ENCODE measurements around the gene TMEM184B. TPM values are rescaled to one million over a fixed set of nuclear protein-coding genes. Genes with fewer than 3 reads are reported as not detected.

TMEM184B gene
- total RNA-seq (31.3 TPM), polyA plus RNA-seq (1 to 10 TPM; 7.2 to 8.2 (median 7.7) TPM)

- Histone ChIP-seq H3K27ac (ENCODE audit: insufficient read depth, low read length, poor library complexity, severe bottlenecking) (peak within 1 kb of the TSS; percentile 74), H3K36me3 (ENCODE audit: control insufficient read depth, insufficient read depth, low read length) (no peaks in the 10 kb centered on the region), H3K27me3 (ENCODE audit: control insufficient read depth, insufficient read depth, low read length) (no peaks in the 10 kb centered on the region), H3K9me3 (ENCODE audit: control insufficient read depth in 2 of 2, low read length in 2 of 2) (no peaks in the 10 kb centered on the region), H3K4me1 (ENCODE audit: control insufficient read depth, insufficient read depth, low read length, poor library complexity, severe bottlenecking) (peaks cover 32% of the 10 kb centered on the region), H3K4me3 (ENCODE audit: low read depth, low read length) (peak within 1 kb of the TSS; percentile 93)
- H3K9me3 Mint-ChIP-seq, result no peaks in the 10 kb centered on the region
- peaks cover 5% of the 10 kb centered on the region for H3K36me3 Mint-ChIP-seq
- peaks cover 4% of the 10 kb centered on the region for H3K27me3 Mint-ChIP-seq
- peak; percentile 78 to 87 (median 81) for DNase-seq
- H3K4me1 Mint-ChIP-seq, result peaks cover 11 to 59% (median 40%) of the 10 kb centered on the region in 4 donors
- peak within 1 kb of the TSS; percentile 92 to 99 (median 94) for H3K4me3 Mint-ChIP-seq
- peak within 1 kb of the TSS; percentile 95 to 97 (median 97) for H3K27ac Mint-ChIP-seq
- peak; percentile 90 to 94 for ATAC-seq (ENCODE audit: low read depth in 2 of 2)
These were observed at the start of gene TMEM184B for GRCh38 chr22:38272373-38273134. Gene TMEM184B, minus strand, starts transcription at chr22:38273010. Its CDS starts 25,049 bp downstream, at chr22:38247961.

DNA sequence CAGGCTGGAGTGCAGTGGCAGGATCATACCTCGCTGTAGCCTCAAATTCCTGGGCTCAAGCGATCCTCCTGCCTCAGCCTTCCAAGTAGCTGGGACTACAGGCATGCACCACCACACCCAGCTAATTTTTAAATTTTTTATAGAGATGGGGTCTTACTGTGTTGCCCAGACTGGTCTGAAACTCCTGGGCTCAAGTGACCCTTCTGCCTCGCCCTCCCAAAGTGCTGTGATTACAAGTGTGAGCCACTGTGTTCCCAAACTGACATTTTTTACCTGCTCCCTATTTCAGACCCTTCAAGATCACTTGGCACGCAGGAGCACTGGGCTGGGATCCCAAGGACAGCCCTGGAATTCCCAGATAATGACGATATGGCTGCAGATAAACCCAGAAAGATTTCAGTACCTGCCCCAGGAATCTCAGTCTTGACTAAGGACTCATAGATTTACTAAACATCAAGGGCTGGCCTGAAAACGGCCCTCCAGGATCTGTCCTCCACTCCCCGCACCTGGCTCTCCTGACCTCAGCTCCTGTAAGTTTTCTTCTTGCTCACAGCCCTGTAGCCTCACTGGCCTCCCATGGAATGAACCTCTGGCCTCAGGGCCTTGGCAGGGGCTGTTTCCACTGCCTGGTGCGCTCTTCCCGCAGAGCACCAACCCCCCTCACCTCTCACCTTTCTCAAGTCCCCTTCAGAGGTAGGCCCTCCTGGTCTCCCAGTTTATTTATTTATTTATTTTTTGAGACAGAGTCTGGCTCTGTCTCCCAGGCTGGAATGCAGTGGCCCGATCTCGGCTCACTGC lies 48.0 kb upstream of the TMEM184B start:
- Mint-ChIP-seq H3K9me3 (no peaks in the 10 kb centered on the region), H3K4me3 (peak overlapping the region in 2 of 4 donors; percentile 41 to 47), H3K36me3 (no peaks in the 10 kb centered on the region), H3K27me3 (no peaks in the 10 kb centered on the region), H3K27ac (peak overlapping the region in 1 of 3 donors; percentile 10), H3K4me1 (peaks cover 0 to 19% (median 7%) of the 10 kb centered on the region in 4 donors)
- DNase-seq, result no peak
- H3K27ac ChIP-seq (ENCODE audit: insufficient read depth, low read length, poor library complexity, severe bottlenecking), result no peak overlapping the region
- no peak overlapping the region for H3K4me3 ChIP-seq (ENCODE audit: low read depth, low read length)
- no peaks in the 10 kb centered on the region for H3K9me3 ChIP-seq (ENCODE audit: control insufficient read depth in 2 of 2, low read length in 2 of 2)
- H3K4me1 ChIP-seq (ENCODE audit: control insufficient read depth, insufficient read depth, low read length, poor library complexity, severe bottlenecking), result peaks cover 16% of the 10 kb centered on the region
- H3K27me3 ChIP-seq (ENCODE audit: control insufficient read depth, insufficient read depth, low read length), result no peaks in the 10 kb centered on the region
- no peak for ATAC-seq (ENCODE audit: low read depth in 2 of 2)
- no peaks in the 10 kb centered on the region for H3K36me3 ChIP-seq (ENCODE audit: control insufficient read depth, insufficient read depth, low read length)

DNA sequence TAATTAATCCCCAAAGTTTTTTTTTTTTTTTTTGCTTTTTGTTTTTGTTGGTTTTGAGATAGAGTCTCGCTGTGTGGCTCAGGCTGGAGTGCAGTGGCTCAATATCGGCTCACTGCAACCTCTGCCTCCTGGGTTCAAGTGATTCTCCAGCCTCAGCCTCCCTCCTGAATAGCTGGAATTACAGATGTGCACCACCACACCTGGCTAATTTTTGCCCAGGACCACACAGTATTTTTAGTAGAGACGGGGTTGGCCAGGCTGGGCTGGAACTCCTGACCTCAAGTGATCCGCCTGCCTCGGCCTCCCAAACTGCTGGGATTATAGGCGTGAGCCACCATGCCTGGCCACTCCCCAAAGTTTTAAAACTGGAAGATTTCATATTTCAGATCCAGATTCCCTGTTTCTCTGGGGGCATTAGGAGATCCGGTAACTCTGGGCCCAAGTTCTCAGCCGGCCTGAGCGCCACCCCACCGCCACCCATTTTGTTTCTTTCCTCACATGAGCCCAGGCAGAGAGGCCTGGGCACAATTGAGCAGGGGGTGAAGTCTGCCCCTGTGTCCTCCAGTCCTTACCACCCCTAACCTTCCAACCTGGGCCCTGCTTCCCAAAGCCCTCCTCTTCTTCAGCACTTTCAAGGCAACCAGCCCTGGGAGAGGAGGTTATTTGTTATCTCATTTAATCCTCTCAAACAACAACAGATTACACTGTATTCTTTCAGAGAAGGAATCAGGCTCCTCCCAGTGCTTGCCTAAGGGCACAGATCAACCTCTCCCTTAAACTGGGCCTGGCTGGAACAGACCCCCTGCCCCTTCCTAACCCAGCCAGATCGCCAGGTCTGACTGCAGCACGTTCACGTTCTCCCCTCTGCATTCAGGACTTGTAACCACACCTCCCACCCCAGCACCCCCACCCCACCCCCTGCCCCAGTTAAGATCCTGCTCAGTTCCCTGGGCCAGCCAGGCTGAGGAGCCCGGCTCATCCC lies 46.3 kb upstream of the TMEM184B start:
- Mint-ChIP-seq H3K4me3 (peak overlapping the region; percentile 75 to 89 (median 82)), H3K27me3 (no peaks in the 10 kb centered on the region), H3K36me3 (no peaks in the 10 kb centered on the region), H3K9me3 (no peaks in the 10 kb centered on the region), H3K4me1 (peaks cover 0 to 36% (median 22%) of the 10 kb centered on the region in 4 donors), H3K27ac (peak overlapping the region; percentile 92 to 93 (median 93))
- H3K9me3 ChIP-seq (ENCODE audit: control insufficient read depth in 2 of 2, low read length in 2 of 2), result no peaks in the 10 kb centered on the region
- no peaks in the 10 kb centered on the region for H3K36me3 ChIP-seq (ENCODE audit: control insufficient read depth, insufficient read depth, low read length)
- DNase-seq (no peak), ATAC-seq (ENCODE audit: low read depth in 2 of 2) (no peak)
- no peak overlapping the region for H3K4me3 ChIP-seq (ENCODE audit: low read depth, low read length)
- H3K27ac ChIP-seq (ENCODE audit: insufficient read depth, low read length, poor library complexity, severe bottlenecking), result no peak overlapping the region
- H3K27me3 ChIP-seq (ENCODE audit: control insufficient read depth, insufficient read depth, low read length), result no peaks in the 10 kb centered on the region
- H3K4me1 ChIP-seq (ENCODE audit: control insufficient read depth, insufficient read depth, low read length, poor library complexity, severe bottlenecking), result peaks cover 33% of the 10 kb centered on the region

- H3K36me3 ChIP-seq (ENCODE audit: control insufficient read depth, insufficient read depth, low read length), result no peaks in the 10 kb centered on the region
- no peaks in the 10 kb centered on the region for H3K9me3 ChIP-seq (ENCODE audit: control insufficient read depth in 2 of 2, low read length in 2 of 2)
- H3K27me3 Mint-ChIP-seq, result no peaks in the 10 kb centered on the region
- H3K4me1 Mint-ChIP-seq, result peaks cover 3 to 45% (median 27%) of the 10 kb centered on the region in 4 donors
- no peak for ATAC-seq (ENCODE audit: low read depth in 2 of 2)
- H3K27ac Mint-ChIP-seq, result peak overlapping the region; percentile 92 to 93 (median 93)
- H3K4me3 ChIP-seq (ENCODE audit: low read depth, low read length), result peak overlapping the region; percentile 57
- peak overlapping the region; percentile 87 for H3K27ac ChIP-seq (ENCODE audit: insufficient read depth, low read length, poor library complexity, severe bottlenecking)
- H3K4me1 ChIP-seq (ENCODE audit: control insufficient read depth, insufficient read depth, low read length, poor library complexity, severe bottlenecking), result peaks cover 42% of the 10 kb centered on the region
- DNase-seq, result peak in 1 of 3 donors; percentile 7
- peak overlapping the region; percentile 84 to 94 (median 88) for H3K4me3 Mint-ChIP-seq
- no peaks in the 10 kb centered on the region for H3K9me3 Mint-ChIP-seq
- H3K36me3 Mint-ChIP-seq, result no peaks in the 10 kb centered on the region
- no peaks in the 10 kb centered on the region for H3K27me3 ChIP-seq (ENCODE audit: control insufficient read depth, insufficient read depth, low read length)
These were observed 45.3 kb upstream of the TMEM184B start for GRCh38 chr22:38317995-38318715.

DNA sequence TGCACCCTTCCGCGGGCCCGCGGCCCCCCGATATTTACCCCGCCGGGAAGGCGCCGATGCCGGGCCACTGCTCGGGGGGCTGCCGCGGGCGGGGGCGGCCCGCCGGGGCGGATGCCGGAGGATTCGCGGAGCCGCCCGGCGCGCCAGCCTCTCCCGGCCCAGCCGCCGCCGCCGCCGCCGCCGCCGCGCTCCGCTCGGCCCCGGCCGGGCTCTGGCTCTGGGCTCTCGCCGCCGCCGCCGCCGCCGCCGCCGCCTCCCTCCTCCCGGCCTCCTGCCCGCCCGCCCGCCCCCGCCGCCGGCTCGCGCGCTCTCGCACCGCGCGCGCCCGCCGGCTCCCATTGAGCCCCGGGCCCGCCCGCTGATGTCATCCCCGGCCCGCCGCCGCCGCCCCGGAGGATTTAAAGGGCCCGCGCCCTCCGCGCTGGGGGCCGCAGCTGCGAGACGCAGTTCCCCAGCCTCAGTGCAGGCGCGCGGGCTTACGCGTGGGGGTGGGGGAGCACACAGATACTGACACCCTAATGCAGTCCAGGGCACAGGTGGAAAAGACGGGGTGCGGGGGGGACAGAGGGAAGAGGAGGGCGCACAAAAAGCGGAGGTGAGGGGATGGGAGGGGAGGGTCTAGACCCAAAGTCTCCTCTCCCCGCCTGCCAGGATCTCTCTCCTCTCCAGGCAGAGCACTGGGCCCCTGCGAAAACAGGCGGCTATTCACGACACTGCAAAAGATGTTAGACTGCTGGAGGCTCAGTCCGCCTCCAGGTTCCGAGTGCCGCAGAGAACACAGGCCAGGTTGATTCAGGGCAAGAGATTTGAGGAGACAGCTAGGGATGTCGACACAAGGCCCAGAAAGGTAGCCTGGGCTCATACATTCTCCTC lies 44.5 kb upstream of the TMEM184B start, which contains the start of gene CSNK1E:
TSS of gene CSNK1E (minus strand) at position 312 of the 873 bp plus-strand sequence. CDS start 3,276 bp downstream, outside the sequence.
- Mint-ChIP-seq H3K4me1 (peaks cover 4 to 53% (median 32%) of the 10 kb centered on the region in 4 donors), H3K4me3 (peak within 1 kb of the TSS; percentile 88 to 97 (median 94)), H3K36me3 (no peaks in the 10 kb centered on the region), H3K27ac (peak within 1 kb of the TSS; percentile 94 to 99 (median 96)), H3K9me3 (no peaks in the 10 kb centered on the region), H3K27me3 (no peaks in the 10 kb centered on the region)
- Histone ChIP-seq H3K9me3 (ENCODE audit: control insufficient read depth in 2 of 2, low read length in 2 of 2) (no peaks in the 10 kb centered on the region), H3K27ac (ENCODE audit: insufficient read depth, low read length, poor library complexity, severe bottlenecking) (peak within 1 kb of the TSS; percentile 88), H3K4me3 (ENCODE audit: low read depth, low read length) (peak within 1 kb of the TSS; percentile 86), H3K36me3 (ENCODE audit: control insufficient read depth, insufficient read depth, low read length) (no peaks in the 10 kb centered on the region), H3K4me1 (ENCODE audit: control insufficient read depth, insufficient read depth, low read length, poor library complexity, severe bottlenecking) (peaks cover 43% of the 10 kb centered on the region), H3K27me3 (ENCODE audit: control insufficient read depth, insufficient read depth, low read length) (no peaks in the 10 kb centered on the region)
- ATAC-seq (ENCODE audit: low read depth in 2 of 2) (peak; percentile 55 to 59), DNase-seq (peak; percentile 70 to 73 (median 73))

- H3K4me1 Mint-ChIP-seq, result peaks cover 4 to 61% (median 32%) of the 10 kb centered on the region in 4 donors
- peak overlapping the region; percentile 94 to 99 (median 96) for H3K27ac Mint-ChIP-seq
- Histone ChIP-seq H3K4me1 (ENCODE audit: control insufficient read depth, insufficient read depth, low read length, poor library complexity, severe bottlenecking) (peaks cover 45% of the 10 kb centered on the region), H3K27me3 (ENCODE audit: control insufficient read depth, insufficient read depth, low read length) (no peaks in the 10 kb centered on the region), H3K36me3 (ENCODE audit: control insufficient read depth, insufficient read depth, low read length) (peaks cover 1% of the 10 kb centered on the region), H3K27ac (ENCODE audit: insufficient read depth, low read length, poor library complexity, severe bottlenecking) (peak overlapping the region; percentile 88), H3K4me3 (ENCODE audit: low read depth, low read length) (peak overlapping the region; percentile 86), H3K9me3 (ENCODE audit: control insufficient read depth in 2 of 2, low read length in 2 of 2) (no peaks in the 10 kb centered on the region)
- peak; percentile 47 to 54 for ATAC-seq (ENCODE audit: low read depth in 2 of 2)
- peak overlapping the region; percentile 88 to 97 (median 94) for H3K4me3 Mint-ChIP-seq
- no peaks in the 10 kb centered on the region for H3K27me3 Mint-ChIP-seq
- H3K36me3 Mint-ChIP-seq, result no peaks in the 10 kb centered on the region
- no peaks in the 10 kb centered on the region for H3K9me3 Mint-ChIP-seq
- peak; percentile 55 to 69 (median 55) for DNase-seq
These were observed 43.7 kb upstream of the TMEM184B start for GRCh38 chr22:38316364-38317121.

Measured in CD4-positive, CD25-positive, alpha-beta regulatory T cell (primary cell).